ENCODE results near the gene RAPGEF2. TPM values are rescaled to one million over a fixed set of nuclear protein-coding genes. Genes with fewer than 3 reads are reported as not detected.

RAPGEF2 gene
- total and polyA plus RNA-seq, 2 of the 8 experiments (the other 6 are each of a cell fraction or from before 2014, with no cell fraction given) = 24.4 to 48.6 TPM

- 89% methylated on average over 2 of the region's 2 CpGs; no CpG with 5 or more reads in 1 of the 2 experiments for WGBS, 2 experiments (ENCODE audit: extremely low coverage in 1 of 2, insufficient coverage in 1 of 2, insufficient read length in 1 of 2, insufficient replicate concordance in 2 of 2, low coverage in 1 of 2, low lambda C conversion rate in 2 of 2, missing lambda C conversion rate in 1 of 2)
- Histone ChIP-seq H3K4me1 (replicated peaks in 1 of 4; ENCODE audit: control insufficient read depth in 3 of 4, insufficient read depth in 4 of 4, low read length in 3 of 4) (no peaks in the 10 kb centered on the region; a peak in 1 of 7 replicates), H2BK15ac (ENCODE audit: low read length) (no peak overlapping the region), H3K9me3 (ENCODE audit: insufficient read depth in 2 of 2, low read depth in 1 of 2, low read length in 1 of 2) (no peaks in the 10 kb centered on the region; a peak in 1 of 4 replicates), H3K27me3 (replicated peaks in 1 of 4; ENCODE audit: control insufficient read depth in 3 of 4, extremely low read depth in 1 of 4, insufficient read depth in 3 of 4, low read length in 3 of 4) (no peaks in the 10 kb centered on the region), H2BK5ac (ENCODE audit: low read depth, low read length) (no peak overlapping the region), H3K4me2 (ENCODE audit: insufficient read depth in 1 of 2, low read depth in 2 of 2, low read length in 2 of 2) (no peak overlapping the region), H3K56ac (replicated peaks; ENCODE audit: insufficient read length, low read depth, low read length) (no peak overlapping the region), H4K5ac (ENCODE audit: insufficient read length, low read depth, low read length) (no peak overlapping the region), H3K18ac (ENCODE audit: extremely low read depth, low read length) (no peak overlapping the region), H3K9ac (replicated peaks in 1 of 4; ENCODE audit: extremely low read depth in 1 of 4, low read depth in 3 of 4, low read length in 3 of 4) (no peak overlapping the region), H2AFZ (ENCODE audit: low read length) (no peak overlapping the region), H2BK12ac (ENCODE audit: low read depth, low read length) (no peak overlapping the region), H2AK5ac (ENCODE audit: low read depth, low read length) (no peak overlapping the region), H3K14ac (ENCODE audit: insufficient read length) (no peak overlapping the region), H4K8ac (ENCODE audit: extremely low read depth, insufficient read depth, low read length) (no peak overlapping the region), H3K79me1 (ENCODE audit: low read depth, low read length) (peaks cover 3% of the 10 kb centered on the region), H3K23ac (ENCODE audit: insufficient read length) (no peak overlapping the region), H3K36me3 (ENCODE audit: control insufficient read depth in 2 of 4, insufficient read depth in 4 of 4, low read length in 3 of 4) (peaks cover 0 to 4% (median 1%) of the 10 kb centered on the region in 4 experiments; a peak in 2 of 8 replicates), H4K91ac (replicated peaks; ENCODE audit: insufficient read length, low read length) (no peak overlapping the region), H3K4ac (replicated peaks; ENCODE audit: insufficient read length, low read depth, low read length) (no peak overlapping the region), H3K23me2 (ENCODE audit: low read depth, low read length) (no peaks in the 10 kb centered on the region), H3K27ac (ENCODE audit: low read depth, low read length) (no peak overlapping the region), H3K79me2 (ENCODE audit: control insufficient read depth in 1 of 2, insufficient read depth in 2 of 2, low read length in 2 of 2) (peaks cover 0 to 88% of the 10 kb centered on the region in 2 experiments; a peak in 3 of 4 replicates), H4K20me1 (replicated peaks in 1 of 2; ENCODE audit: control insufficient read depth in 1 of 2, insufficient read depth in 2 of 2, low read length in 2 of 2) (peaks cover 0 to 1% of the 10 kb centered on the region in 2 experiments), H2BK20ac (ENCODE audit: low read length) (no peak overlapping the region), H3K4me3 (ENCODE audit: extremely low read depth in 1 of 4, insufficient read depth in 2 of 4, low read depth in 3 of 4, low read length in 4 of 4) (no peak overlapping the region), H2BK120ac (replicated peaks; ENCODE audit: low read depth, low read length) (no peak overlapping the region)
- DNase-seq (ENCODE audit: low read depth in 1 of 2, low spot score in 2 of 2) (no peak), FAIRE-seq (no peak)
- ChIA-PET POLR2A (ENCODE audit: partially characterized antibody) (interaction anchor here (1.8 kb wide), 1 partner anchor 14 kb away, joined by 4 read pairs; no protein-coding TSS in a partner anchor), CTCF (ENCODE audit: partially characterized antibody) (interaction anchor here (1.2 to 1.3 kb wide), 2 partner anchors 13 to 85 kb away, joined by 3 read pairs; no protein-coding TSS in a partner anchor)
- TF ChIP-seq RFX5 (IDR thresholded peaks at IDR 0.05; ENCODE audit: borderline replicate concordance, low read depth, low read length) = no peak
Observed at GRCh38 chr4:159117968-159118367, 15.1 kb downstream of the RAPGEF2 start.

All from H1 (cell line).